ENCODE measurements around the gene HMSD.

HMSD gene

GRCh38 chr18:63956755-63957154 lies 7.7 kb downstream of the HMSD start:
- no peak for DNase-seq (ENCODE audit: low read depth)

GRCh38 chr18:63960891-63961290 lies 11.8 kb downstream of the HMSD start:
- no peak for DNase-seq (ENCODE audit: low read depth)

GRCh38 chr18:63961435-63961980 lies 12.4 kb downstream of the HMSD start:
- DNase-seq (ENCODE audit: low read depth) = no peak

DNA sequence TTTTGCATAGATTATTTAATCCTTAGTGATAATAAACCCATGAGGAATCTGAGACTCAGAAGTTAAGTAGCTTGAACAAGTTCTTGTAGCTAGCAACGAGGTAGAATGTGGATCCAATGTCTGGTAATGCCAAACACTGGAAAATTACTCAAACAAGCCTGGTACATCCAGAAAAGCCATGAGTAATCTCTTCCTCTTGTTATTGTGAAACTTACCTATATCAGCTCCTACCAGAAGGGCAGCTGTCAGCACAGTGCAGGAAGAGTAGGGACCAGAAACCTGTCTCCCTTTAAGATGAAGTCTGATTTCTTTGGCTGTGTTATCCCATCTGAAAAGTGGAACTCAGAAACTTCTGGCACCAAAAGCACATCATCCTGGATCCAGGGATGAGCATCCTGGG lies 13.0 kb downstream of the HMSD start:
- no peak for DNase-seq (ENCODE audit: low read depth)

GRCh38 chr18:63963615-63964256 lies 14.6 kb downstream of the HMSD start:
- no peak for DNase-seq (ENCODE audit: low read depth)

DNA sequence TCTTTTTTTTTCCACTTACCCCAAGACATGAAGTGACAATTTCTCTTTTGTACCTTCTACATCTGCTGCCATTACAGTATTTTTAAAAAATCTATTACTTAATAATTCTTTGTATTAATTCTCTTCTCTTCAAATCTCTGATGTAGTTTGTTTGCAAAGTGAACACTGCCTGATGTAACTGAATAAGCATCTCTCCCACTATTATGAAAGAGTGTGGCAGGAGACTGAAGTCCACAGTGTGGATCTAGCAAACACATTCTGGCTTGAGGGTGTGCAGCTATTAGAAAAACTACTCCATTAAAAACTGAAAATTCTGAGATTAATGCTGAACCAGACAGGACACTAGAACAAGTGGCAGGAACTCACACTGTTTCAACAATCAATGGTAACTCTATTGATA lies 15.8 kb downstream of the HMSD start:
- no peak for DNase-seq (ENCODE audit: low read depth)

DNA sequence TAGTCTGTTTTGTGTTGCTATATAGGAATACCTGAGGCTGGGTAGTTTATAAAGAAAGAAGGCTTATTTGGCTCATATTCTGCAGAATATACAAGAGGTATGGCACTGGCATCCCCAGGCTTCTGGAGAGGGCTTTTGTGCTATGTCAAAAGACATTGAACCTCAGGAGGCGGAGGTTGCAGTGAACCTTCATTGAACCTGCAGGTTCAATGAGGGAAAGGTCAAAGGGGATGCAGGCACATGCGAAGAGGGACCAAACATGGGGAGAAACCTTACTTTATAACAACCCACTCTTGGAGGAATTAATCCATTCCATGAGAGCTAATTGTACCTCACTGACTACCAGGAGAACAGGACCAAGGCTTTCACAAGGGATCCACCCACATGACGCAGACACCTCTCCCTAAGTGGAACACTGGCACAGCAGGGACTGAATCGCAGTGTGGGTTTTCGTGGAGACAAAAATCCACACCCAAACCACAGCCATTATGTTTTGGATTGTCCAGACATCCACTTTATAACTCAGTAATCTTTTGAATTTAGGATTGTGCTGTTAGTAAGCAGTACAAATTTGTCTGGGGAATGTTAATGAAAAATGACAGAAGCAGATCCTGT lies 16.7 kb downstream of the HMSD start:
- DNase-seq (ENCODE audit: low read depth) = no peak

DNA sequence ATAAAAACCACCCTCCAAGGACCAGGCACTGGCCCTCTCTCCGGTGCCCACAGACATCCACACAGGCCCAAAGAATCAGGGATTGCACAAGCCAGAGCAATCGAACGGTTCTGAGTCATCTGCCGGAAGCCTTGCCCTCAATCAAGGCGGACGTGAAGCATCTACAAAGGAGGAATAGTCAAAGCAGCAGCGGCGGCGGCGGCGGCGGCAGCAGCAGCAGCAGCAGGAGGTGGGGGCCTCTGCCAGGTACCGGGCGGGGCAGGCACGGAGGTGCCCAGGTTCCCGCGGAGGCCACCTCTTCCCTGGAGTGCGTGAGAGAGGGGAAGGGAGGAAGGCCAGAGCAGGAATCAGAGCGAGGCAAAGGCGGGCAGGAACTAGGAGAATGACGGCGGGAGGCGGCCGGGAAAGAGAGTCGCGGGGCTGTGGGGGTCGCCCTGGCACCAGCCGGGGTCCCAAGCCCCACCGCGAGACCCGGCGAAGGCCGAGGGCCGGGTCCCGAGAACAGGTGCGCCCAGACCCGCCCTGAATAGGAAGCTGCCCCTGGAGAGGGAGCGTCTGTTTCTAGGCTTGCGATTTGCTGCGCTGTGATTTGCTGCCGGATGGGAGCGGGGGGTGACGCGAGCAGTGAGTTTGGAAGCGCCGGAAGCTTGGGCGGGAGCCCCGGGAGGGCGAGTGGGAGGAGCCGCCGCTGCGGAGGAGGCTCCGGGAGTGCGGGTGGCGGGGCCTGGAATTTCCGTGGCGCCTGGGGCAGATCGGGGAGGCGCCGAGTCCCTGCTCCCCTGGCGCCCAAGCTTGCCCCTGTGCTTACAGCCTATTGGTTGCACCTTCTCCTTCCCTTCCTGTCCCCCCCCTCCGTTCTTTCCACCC lies 21.1 kb downstream of the HMSD start, which contains the start of gene SERPINB8:
Gene SERPINB8, plus strand, starts transcription at position 140 of the 867 bp plus-strand sequence. CDS start 8,228 bp downstream, outside the sequence.
- DNase-seq (ENCODE audit: low read depth) = peak; percentile 71

DNA sequence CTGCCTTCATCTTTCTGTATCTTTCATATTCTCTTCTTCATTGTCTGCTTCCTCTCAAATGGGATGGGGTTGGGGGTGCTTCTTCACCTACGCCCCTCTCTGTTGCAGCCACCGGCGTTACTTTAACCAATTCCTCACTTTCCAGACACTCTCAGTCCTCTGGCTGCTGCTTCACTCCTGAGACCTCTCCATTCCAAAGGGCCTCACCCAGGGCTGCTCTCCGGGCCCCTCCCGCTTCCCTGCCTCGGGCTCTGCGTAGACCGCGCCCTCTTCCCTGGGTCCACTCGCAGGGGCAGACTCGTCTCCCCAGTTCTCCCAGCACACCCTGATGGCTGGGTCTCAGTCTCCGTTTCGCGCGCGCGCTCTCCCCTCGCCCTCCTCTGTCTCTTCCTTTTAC lies 21.7 kb downstream of the HMSD start:
- no peak for DNase-seq (ENCODE audit: low read depth)

DNA sequence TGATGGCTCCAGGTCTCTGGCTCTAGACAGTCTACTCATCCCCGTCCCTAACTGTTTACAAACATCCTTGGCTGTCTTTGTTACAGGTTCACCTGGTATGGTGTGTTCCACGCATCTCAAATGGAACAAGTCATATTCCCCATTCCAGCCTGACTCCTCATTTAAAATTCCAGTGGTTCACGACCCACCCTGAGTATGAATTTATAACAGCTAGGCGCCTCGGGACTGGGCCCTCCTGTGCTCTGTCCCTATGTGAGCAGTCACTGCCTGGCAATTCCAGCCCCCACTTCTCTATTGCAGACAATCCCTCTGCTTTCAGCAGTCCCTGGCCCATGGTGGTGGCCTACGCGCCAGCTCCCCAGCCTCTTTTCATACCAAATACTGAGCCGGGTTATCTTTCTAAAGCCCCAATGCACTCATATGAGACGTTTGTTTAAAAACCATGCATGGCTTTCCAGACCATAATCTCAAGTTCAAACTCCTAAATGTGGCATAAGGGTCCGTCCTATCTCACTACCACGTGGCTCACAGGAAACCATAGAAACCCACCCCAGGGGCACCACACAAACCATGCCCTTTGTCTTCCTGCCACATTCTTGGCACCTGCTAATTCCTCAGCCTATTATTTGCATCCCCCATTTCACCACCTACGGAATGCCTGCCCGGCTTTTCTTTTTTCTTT lies 22.4 kb downstream of the HMSD start:
- no peak for DNase-seq (ENCODE audit: low read depth)

DNA sequence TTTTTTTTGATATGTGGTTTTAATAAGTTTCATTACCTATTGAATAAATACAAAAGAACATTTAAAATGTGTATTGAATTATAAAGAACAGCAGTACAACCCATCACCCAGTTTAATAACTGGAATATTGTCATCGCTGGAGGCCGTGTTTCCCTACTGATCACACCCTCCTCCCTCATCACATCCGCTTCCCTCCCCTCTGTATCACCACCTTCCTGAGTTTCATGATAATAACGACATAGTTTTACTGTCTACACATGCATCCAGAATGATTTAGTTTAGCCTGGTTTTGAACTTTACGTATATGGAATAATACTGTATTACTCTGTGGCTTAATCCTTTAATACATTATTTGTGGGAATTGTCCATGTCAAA lies 22.9 kb downstream of the HMSD start:
- no peak for DNase-seq (ENCODE audit: low read depth)

DNA sequence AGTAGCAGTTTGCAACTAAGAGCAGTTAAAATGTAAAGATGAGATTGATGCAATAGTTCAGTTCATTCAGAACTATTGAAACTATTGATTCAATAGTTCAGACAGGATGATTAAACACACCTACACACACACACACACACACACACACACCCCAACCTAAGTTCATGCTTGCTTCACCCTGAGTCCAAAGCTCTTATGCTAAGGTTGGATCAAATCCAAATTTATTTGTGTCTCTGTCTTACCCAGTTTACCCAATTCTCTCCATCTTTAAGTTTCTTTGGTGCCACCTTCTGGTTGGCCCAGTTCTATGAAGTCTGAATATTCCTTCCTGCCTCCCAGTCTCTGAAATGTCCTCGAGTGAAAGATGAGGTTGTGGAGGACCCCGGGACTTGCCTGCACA lies 25.9 kb downstream of the HMSD start:
- DNase-seq (ENCODE audit: low read depth) = no peak

DNA sequence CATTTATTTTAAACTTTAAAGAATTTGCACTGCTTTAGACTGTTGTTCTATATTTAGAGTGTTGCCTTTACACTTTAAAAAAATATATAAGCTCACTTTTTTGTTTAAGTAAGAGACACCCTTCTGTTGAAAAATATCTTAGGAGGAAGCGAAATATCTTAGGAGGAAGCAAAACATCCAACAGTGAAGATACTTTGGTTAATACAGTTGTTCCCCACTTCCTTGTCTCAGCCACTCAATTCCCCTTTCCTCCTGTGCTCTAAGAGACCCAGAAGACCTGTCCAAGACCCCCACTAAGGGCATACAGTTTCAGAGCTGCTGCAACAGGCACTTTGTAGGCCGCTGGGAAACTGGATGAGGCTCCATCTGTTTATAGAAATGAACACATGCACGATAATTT lies 26.5 kb downstream of the HMSD start:
- no peak for DNase-seq (ENCODE audit: low read depth)

- DNase-seq (ENCODE audit: low read depth) = no peak
Observed at GRCh38 chr18:63977040-63977439, 27.9 kb downstream of the HMSD start.

- DNase-seq (ENCODE audit: low read depth) = no peak
Observed at GRCh38 chr18:63979409-63979920, 30.4 kb downstream of the HMSD start.

DNA sequence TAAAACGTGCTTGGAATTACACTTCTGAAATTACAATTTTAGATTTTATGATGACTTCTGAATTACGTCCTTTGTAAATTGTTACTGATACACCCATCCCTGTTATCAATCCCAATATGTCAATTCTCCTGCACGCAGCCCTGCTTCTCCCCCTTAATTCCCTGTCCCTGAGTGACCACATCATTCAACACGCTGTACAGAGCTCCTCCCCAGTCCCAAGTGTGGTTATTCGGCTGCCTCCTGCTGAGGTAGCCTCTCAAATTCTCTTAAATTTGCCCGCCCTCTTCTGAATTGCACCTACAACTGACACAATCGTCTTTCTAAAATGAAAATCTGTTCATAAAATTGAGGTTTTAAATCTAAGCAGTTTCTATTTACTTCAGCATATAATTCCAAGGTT lies 30.9 kb downstream of the HMSD start:
- no peak for DNase-seq (ENCODE audit: low read depth)

- DNase-seq (ENCODE audit: low read depth) = no peak
Observed at GRCh38 chr18:63980896-63981460, 31.9 kb downstream of the HMSD start.

- no peak for DNase-seq (ENCODE audit: low read depth)
Observed at GRCh38 chr18:63981719-63982118, 32.6 kb downstream of the HMSD start.

DNA sequence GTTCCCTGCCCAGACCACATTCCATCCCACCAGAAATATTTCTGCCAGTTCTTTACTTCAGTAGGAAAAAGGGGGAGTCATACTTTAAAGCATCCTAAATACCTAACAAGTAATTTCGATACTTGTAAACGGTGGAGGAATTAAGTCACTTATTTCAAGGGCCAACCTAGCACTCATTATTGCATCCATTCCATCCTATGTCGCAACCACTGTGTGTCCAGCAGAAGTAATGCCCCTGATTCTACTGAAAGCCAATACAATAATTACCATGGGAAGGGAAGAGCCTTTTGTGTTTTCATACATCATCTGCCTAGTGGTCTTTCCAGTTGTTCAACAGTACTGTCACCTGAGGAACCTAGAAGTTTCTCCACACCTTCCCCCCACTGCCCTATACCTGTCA lies 33.3 kb downstream of the HMSD start:
- DNase-seq (ENCODE audit: low read depth) = no peak

DNA sequence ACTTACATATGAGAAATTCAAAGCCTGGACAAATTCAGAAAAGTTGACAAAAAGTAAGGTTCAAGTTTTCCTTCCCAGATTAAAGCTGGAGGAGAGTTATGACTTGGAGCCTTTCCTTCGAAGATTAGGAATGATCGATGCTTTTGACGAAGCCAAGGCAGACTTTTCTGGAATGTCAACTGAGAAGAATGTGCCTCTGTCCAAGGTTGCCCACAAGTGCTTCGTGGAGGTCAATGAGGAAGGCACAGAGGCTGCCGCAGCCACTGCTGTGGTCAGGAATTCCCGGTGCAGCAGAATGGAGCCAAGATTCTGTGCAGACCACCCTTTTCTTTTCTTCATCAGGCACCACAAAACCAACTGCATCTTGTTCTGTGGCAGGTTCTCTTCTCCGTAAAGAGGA lies 37.8 kb downstream of the HMSD start:
- DNase-seq (ENCODE audit: low read depth) = no peak

DNA sequence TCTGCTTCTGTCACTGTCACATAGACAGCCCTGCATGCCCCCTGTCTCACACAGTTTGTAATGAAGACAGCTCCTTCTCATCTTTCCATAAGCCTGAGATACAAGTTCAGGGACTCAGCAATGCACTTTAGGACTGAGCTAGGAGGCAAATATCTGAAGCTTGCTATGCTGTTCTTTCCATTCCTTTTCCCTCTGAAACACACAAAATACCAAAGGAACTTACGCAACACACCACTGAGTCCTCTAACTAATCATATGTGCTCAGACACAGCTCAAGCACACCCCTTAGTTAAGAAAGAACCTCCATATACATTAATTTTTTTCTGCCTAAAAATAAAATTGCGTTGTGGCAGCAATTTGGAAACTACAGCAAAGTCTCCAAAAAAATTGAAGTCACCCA lies 38.6 kb downstream of the HMSD start:
- no peak for DNase-seq (ENCODE audit: low read depth)

DNA sequence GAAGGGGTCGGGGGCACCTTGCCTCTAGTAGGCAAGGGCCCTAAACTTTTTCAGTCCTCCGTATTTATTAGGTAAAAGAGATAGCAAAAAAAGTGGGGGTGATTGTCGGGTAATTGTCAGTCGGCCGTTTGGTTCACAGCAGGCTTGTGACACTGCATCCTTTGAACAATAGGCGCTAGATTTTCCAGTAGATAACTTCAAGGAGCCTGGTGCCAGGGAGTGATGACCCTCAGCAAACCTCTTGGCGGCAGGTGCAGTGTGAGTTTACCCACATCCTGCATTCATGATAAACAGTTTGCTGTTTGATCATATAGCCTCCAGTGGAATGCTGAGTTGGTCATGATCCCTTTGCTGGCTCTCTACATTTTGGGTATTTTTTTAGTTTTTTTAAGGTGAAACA lies 43.6 kb downstream of the HMSD start:
- no peak for DNase-seq (ENCODE audit: low read depth)
